NCI-H526 treated with DMSO at 0.1 percent for 48 hours (cell line): ENCODE measurements around the gene CSN3.
A peak's percentile ranks its signal among the peaks of the same experiment; 100 is the strongest.
"Not testable (repeated sequence)": the region's sequence is repeated elsewhere in the genome, so short reads cannot be mapped to it uniquely, and the experiment has no call there.

Experiments
- DNase-seq: peaks from one replicate; lab custom pipeline; 2025; lab: John Stamatoyannopoulos, UW

Gene CSN3

DNA sequence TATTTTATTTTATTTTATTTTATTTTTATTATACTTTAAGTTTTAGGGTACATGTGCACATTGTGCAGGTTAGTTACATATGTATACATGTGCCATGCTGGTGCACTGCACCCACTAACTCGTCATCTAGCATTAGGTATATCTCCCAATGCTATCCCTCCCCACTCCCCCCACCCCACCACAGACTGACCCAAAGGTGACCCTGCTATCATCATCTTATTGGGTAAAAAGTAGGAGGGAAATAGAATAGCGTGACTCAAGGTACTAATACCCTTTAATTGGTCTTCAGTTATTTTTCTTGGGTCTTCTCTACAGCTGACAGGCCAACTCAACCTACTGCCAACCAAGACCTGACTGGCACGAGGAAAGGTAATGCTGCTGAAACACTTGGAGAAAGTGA, at the start of gene CSN3:
Gene CSN3 (plus strand): TSS at position 301 of the 400 bp plus-strand sequence. CDS start 2,223 bp downstream, outside the sequence.
- DNase-seq = not testable (repeated sequence)

DNA sequence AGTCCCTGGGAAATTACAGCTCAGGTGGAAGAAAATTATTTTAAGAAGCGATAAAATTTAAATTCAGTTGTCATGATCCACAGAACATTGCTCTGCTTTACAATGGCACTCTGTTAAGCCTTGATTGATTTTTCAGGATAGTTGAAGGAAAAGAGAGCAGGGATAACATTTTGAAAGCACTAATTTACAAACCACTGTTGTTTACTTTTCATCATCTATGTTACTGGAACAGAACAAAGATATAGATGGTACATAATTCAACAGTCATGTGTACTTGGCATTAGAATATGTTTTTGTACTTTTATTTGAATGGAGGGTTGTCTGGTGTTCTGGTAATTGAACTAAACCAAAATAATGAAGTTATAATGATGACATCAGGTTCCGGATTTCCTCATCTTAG, 49.5 kb upstream of the CSN3 start:
- no peak for DNase-seq

- no peak for DNase-seq
Observed at GRCh38 chr4:70195425-70195824, 47.0 kb upstream of the CSN3 start, which contains the start of gene ODAM. Gene ODAM (plus strand): TSS chr4:70195725. CDS start chr4:70196544, 819 bp downstream.

- no peak for DNase-seq
Observed at GRCh38 chr4:70196857-70197256, 45.5 kb upstream of the CSN3 start.

DNA sequence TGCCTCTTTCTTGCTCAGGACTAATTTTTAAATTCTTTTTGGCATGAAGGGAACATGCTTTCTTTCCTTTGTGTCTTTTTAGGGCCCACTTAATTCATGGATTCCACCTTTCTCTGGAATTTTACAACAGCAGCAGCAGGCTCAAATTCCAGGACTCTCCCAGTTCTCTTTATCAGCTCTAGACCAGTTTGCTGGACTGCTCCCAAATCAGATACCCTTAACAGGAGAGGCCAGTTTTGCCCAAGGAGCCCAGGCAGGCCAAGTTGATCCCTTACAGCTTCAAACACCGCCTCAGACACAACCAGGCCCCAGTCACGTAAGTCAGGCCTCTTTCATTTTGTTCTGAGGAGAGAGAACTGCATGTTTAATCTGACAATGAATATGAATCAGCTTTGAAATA, 44.6 kb upstream of the CSN3 start:
- no peak for DNase-seq

- no peak for DNase-seq
Observed at GRCh38 chr4:70203601-70204000, 38.8 kb upstream of the CSN3 start.

- DNase-seq = not testable (repeated sequence)
Observed at GRCh38 chr4:70212752-70213151, 29.6 kb upstream of the CSN3 start.

GRCh38 chr4:70216109-70216508, 26.3 kb upstream of the CSN3 start:
- not testable (repeated sequence) for DNase-seq

GRCh38 chr4:70216550-70216949, 25.8 kb upstream of the CSN3 start:
- DNase-seq = not testable (repeated sequence)

- DNase-seq = not testable (repeated sequence)
Observed at GRCh38 chr4:70221389-70221788, 21.0 kb upstream of the CSN3 start.

DNA sequence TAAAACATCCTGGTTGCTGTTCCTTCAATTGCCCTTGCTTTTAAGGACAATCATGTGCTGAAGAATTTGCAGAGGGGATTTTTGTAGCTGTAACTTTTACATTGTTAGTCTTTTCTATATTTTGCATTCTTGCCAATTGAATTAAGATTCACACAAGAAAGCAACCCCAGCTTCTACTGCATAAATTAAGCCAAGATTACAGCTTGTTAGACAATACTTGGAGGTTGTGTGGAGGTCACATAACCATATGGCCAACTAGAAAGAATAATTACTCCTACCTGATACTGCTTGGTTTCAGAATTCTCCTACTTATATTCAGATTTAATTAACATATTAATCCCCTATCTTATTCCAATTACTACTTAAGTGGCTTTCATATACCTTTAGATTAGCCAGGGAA, 20.6 kb upstream of the CSN3 start:
- not testable (repeated sequence) for DNase-seq

- DNase-seq = no peak
Observed at GRCh38 chr4:70225824-70226223, 16.6 kb upstream of the CSN3 start, which contains the start of gene FDCSP. Gene FDCSP (plus strand): TSS chr4:70226124. CDS start chr4:70231195, 5,071 bp downstream.

GRCh38 chr4:70236125-70236524, 6.3 kb upstream of the CSN3 start:
- no peak for DNase-seq

DNA sequence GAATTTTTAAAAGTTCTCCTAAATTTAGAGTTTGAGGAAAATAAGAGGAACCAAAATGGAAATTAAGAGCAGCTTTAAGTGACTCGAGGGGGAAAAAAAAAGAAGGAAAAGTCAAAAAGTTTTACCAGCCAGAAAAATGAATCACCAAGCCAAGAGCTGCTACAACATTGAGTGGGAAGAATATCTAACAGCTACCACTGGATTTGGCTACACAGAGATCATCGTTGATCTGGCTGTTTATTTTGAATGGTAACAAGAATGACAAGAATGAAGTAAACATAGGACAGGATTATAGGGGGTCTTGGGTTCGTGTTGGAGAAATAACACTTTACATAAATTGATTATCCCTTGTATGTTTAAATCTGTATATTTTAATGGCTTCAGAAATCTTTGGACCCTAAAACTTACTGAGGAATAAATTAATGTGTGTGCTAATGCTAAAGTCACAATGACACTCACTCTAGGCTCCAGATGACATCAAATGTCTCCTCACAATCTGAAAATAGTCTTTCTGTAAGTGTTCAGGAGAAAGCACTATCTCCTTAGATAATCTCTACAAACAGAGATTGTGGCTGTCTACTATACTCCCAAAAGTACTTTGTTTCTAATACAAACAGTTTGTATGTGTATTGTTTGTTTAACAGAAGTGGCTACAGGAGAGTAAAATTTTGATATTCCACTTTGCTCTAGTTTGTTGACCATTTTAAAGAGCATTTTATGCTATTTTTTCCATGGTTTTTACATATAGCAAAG, 3.1 kb upstream of the CSN3 start:
- DNase-seq = no peak

GRCh38 chr4:70239884-70240591, 2.4 kb upstream of the CSN3 start:
- DNase-seq = no peak

DNA sequence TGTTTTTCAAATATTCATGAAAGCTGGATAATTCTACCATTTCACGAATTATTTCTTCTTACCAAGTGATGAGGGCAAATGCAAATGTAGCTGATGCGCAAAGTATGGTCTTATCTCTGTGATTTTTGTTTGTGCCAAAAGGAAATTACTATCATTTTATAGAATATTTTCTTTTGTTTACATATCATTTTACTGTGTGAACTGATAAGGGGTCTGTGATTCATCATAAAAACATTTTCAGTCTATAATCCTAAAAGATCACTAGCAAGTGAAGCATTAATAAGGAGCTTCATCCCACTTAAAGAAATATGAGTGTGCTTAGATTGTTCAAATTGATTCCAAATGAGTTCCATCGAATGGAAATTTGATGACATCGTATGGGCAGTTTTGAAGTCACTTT, 694 bp downstream of the CSN3 start:
- no peak for DNase-seq

- DNase-seq = no peak
Observed at GRCh38 chr4:70251250-70251944, 9.0 kb downstream of the CSN3 start.

GRCh38 chr4:70251945-70252277, 9.5 kb downstream of the CSN3 start:
- DNase-seq = no peak

GRCh38 chr4:70269674-70270073, 27.3 kb downstream of the CSN3 start:
- peak; percentile 10 for DNase-seq

DNA sequence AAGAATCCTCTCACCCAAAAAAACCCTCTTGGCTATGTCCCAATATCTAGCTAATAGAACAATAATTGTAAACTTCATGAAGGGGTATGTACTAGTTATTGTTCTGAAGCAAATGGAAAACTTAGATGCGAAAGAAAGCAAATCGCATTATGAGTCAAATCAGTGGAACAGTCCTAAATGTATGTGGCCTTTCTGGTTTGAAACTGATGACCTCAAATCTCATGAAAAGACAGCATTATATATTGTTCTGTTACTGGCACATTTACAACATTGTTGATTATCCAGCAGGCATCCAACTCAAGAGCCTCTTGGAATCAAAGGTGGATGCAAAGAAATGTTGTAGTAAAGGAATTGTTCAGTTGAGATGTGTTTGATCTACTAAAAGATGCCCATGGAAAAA, 34.7 kb downstream of the CSN3 start:
- no peak for DNase-seq

- DNase-seq = no peak
Observed at GRCh38 chr4:70280567-70280966, 38.2 kb downstream of the CSN3 start.

DNA sequence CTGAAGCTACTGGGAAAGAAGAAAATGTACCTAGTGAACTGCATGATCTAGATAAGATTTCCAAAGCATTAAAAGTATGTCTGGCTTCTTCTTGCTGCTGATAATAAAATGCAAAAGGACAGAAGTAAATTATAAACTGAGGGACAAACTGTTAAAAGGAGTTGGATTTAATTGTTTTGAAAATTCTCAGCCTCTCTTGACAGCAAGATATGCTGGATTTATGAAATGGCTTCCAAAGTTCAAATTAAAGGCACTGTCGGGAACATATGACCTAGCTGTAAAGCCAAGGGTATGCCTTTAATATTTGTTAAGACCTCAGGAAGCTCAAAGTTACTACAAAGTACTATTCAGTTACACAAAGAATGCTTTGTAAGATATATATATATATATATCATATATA, 46.3 kb downstream of the CSN3 start:
- no peak for DNase-seq

GRCh38 chr4:70291341-70291740, 48.9 kb downstream of the CSN3 start:
- DNase-seq = no peak
